HG03175 (cell line): ENCODE results near the gene DEFB127.
"Not testable (repeated sequence)": the region's sequence is repeated elsewhere in the genome, so short reads cannot be mapped to it uniquely, and the experiment has no call there.

Source experiments
- ATAC-seq: cut with Tn5 transposase; IDR thresholded peaks from one replicate; pipeline ENCODE4 v1.9.1; 2021; ENCODE audit warnings: mild to moderate bottlenecking, moderate library complexity; ENCODE audit not compliant: unreplicated experiment

DEFB127 gene, protein sequence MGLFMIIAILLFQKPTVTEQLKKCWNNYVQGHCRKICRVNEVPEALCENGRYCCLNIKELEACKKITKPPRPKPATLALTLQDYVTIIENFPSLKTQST

DNA sequence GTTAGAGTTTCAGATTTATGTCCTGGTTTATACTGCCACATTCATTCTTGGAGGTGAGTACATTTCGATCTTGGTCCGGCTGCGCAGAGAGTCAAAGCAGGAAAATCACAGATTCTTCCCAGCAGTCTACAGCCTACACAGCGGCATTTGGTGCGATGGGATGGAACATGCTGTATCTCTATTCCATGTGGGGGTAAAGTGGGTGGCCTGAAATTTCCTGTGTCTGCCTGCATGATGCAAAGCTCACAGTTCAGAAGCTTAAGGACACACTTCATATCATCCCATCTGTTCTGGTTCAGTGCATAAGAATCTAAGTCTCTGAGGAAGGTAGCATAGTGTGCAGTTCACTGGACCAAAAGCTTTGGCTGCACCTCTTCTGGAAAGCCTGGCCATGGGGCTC is at the start of gene DEFB127:
DEFB127 (plus strand) TSS at position 301 of the 400 bp plus-strand sequence; CDS start at position 392, 91 bp downstream.
- ATAC-seq: no peak

- no peak for ATAC-seq
Observed at GRCh38 chr20:112396-112795, 44.9 kb upstream of the DEFB127 start.

DNA sequence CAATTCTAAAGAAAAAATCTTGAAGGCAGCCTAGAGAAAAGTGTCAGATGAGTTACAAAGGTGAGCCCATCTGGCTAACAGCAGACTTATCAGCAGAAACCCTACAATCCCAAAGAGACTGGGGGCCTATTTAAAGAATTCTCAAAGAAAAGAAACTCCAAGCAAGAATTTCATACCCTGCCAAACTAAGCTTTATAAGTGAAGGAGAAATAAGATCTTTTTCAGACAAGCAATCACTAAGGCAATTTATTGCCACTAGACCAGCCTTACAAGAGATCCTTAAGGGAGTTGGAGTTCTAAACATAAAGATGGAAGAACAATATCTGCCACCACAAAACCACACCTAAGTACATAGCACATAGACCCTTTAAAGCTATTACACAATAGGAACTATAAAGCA is 39.7 kb upstream of the DEFB127 start:
- no peak for ATAC-seq

DNA sequence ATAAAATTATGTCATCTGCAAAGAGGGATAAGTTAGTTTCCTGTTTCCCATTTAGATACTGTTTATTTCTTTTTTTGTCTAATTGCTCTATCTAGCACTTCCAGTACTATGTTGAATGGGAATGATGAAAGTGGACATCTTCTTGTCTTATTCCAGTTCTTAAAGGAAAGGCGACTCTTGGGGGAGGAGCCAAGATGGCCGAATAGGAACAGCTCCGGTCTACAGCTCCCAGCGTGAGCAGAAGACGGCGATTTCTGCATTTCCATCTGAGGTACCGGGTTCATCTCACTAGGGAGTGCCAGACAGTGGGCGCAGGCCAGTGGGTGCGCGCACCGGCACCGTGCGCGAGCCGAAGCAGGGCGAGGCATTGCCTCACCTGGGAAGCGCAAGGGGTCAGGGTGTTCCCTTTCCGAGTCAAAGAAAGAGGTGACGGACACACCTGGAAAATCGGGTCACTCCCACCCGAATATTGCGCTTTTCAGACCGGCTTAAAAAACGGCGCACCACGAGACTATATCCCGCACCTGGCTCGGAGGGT is 27.4 kb upstream of the DEFB127 start:
- not testable (repeated sequence) for ATAC-seq

GRCh38 chr20:137668-138490 is 19.4 kb upstream of the DEFB127 start:
- no peak for ATAC-seq

DNA sequence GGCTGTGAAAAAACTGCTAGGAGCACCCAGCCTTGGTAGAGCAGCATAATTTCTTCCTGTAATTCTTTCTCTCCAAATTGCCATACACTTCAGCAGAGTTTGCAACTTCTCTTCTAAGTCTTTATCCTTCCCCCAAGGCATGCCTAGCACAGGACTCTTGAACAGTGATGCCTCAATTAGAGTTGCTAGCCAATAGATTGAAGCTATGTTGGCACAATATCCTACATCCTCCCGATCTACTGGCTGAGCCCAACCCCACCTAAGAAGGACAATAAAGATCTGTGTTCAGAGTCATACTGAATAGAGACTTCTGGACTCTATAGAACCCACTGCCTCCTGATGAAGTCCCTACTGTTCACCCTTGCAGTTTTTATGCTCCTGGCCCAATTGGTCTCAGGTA is 15.0 kb upstream of the DEFB127 start, which contains the start of gene DEFB126:
DEFB126 (plus strand) TSS at position 301 of the 400 bp plus-strand sequence; CDS start at position 340, 39 bp downstream.
- no peak for ATAC-seq

DNA sequence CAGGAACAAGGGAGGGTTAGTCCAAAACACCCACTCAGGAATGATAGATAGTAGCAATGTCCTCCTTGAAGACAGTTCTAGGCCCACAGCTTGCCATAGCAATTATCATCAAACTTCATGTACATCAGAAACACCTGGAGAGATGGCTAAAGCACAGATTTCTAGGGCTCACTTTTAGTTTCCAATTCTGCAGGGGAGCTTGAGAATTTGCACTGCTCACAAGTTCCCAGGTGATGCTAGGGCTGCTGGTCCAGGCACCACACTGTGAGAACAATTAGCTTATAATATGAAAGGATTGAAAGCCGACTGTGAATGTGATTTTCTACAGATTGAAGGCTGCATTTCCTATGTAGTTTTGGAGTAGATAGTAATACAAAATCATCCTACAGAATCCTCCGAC is 11.4 kb upstream of the DEFB127 start:
- no peak for ATAC-seq

- no peak for ATAC-seq
Observed at GRCh38 chr20:152131-152530, 5.1 kb upstream of the DEFB127 start.

DNA sequence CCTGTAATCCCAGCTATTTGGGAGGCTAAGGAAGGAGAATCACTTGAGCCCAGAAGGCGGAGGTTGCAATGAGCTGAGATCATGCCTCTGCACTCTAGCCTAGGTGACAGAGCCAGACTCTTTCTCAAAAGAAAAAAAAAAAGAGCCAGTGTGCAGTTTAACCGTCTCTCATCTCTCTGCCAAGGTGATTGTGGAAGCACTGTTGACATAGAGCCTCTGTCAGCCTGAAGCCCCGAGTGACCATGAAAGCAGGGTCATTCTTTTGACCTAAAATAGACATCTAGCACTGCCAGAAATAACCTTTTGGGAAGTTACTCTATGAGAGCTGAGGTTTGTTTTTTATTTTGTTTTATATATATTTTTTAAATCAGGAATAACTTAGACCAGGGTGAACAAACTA is 7.4 kb downstream of the DEFB127 start:
- no peak for ATAC-seq

- no peak for ATAC-seq
Observed at GRCh38 chr20:168876-169275, 11.6 kb downstream of the DEFB127 start.

DNA sequence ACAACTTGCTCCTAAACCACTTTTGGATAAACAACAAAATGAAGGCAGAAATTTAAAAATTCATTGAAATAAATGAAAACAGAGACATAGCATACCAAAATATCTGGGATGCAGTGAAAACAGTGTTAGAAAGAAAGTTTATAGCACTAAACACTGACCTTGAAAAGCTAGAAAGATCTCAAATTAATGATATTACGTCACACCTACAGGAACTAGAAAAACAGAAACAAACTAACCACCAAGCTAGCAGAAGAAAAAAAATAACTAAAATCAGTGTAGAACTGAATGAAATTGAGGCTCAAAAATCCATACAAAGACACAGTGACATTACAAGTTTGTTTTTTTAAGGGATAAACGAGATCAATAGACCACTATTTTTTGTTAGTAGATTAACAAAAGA is 27.0 kb downstream of the DEFB127 start:
- no peak for ATAC-seq

GRCh38 chr20:187733-188132 is 30.5 kb downstream of the DEFB127 start:
- no peak for ATAC-seq

- no peak for ATAC-seq
Observed at GRCh38 chr20:189611-190010, 32.4 kb downstream of the DEFB127 start, which contains the start of gene DEFB128. Gene DEFB128 (minus strand): TSS chr20:189711. CDS start chr20:189623, 88 bp downstream.

DNA sequence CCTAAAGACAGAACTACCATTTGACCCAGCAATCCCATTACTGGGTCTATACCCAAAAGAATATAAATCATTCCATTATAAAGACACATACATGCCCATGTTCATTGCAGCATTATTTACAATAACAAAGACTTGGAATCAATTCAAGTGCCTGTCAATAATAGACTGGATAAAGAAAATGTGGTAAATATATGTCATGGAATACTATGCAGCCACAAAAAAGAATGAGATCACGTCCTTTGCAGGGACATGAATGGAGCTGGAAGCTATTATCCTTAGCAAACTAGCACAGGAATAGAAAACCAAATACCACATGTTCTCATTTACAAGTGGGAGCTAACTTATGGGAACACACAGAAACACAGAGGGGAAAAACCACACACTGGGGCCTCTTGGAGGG is 41.0 kb downstream of the DEFB127 start:
- no peak for ATAC-seq

DNA sequence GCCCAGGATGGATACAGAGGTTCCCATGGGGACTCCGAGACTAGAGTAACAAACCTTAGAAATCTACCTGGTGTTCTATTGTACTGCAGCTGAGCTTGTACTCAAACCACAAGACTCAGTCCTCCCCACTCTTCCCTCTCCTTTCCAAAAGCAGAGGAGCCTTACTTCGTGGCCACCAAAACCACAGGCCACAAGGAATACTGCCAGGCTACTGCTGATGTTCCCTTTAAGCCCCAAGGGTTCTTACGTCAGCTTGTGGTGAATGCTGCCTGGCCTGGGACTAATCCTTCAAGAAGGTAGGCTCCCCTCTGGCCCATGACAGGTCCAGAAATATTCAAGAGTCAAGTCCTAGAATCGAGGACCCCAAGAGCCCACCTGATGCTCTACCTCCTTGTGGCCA is 42.7 kb downstream of the DEFB127 start:
- ATAC-seq: no peak

- not testable (repeated sequence) for ATAC-seq
Observed at GRCh38 chr20:203630-204029, 46.4 kb downstream of the DEFB127 start.
